Activated CD4-positive, alpha-beta T cell treated with anti-CD3 and anti-CD28 coated beads, Interleukin-2, amount 10 ng/mL, durations not matched to agents 24 days and 14 days (primary cell): ENCODE results near the gene COQ6. TPM values are rescaled to one million over a fixed set of nuclear protein-coding genes. Genes with fewer than 3 reads are reported as not detected.
"Not testable (repeated sequence)": the region's sequence is repeated elsewhere in the genome, so short reads cannot be mapped to it uniquely, and the experiment has no call there.

Experiments used
- DNase-seq: peaks from one replicate; pipeline ENCODE4 v3.0.0; 2022
- H3K27ac Mint-ChIP-seq: one replicate; pipeline ENCODE4 v1.8.0; 2022; ENCODE audit warnings: mild to moderate bottlenecking, mixed read lengths
- H3K27me3 Mint-ChIP-seq: one replicate; pipeline ENCODE4 v1.8.0; 2022; ENCODE audit warnings: mixed read lengths
- H3K36me3 Mint-ChIP-seq: one replicate; pipeline ENCODE4 v1.8.0; 2022; ENCODE audit warnings: low read depth, mild to moderate bottlenecking, mixed read lengths
- H3K4me1 Mint-ChIP-seq: one replicate; pipeline ENCODE4 v1.8.0; 2021; ENCODE audit warnings: mixed read lengths
- H3K4me3 Mint-ChIP-seq: one replicate; pipeline ENCODE4 v1.8.0; 2022; ENCODE audit warnings: mild to moderate bottlenecking, moderate library complexity, mixed read lengths
- H3K9me3 Mint-ChIP-seq: one replicate; pipeline ENCODE4 v1.8.0; 2021; ENCODE audit warnings: mixed read lengths
- intact Hi-C: fragments of 100-400 bp; cut with micrococcal nuclease; formaldehyde crosslinking; loops from one replicate; pipeline ENCODE4 v1.15.1; 2023
- total RNA-seq: library from RNA; stranded (reverse); gene quantifications from 2 replicates; pipeline ENCODE4 v1.2.3, GENCODE V29; 2022

Gene COQ6
- total RNA-seq, 1 donor from 2014 or later, result 16.6 TPM

DNA sequence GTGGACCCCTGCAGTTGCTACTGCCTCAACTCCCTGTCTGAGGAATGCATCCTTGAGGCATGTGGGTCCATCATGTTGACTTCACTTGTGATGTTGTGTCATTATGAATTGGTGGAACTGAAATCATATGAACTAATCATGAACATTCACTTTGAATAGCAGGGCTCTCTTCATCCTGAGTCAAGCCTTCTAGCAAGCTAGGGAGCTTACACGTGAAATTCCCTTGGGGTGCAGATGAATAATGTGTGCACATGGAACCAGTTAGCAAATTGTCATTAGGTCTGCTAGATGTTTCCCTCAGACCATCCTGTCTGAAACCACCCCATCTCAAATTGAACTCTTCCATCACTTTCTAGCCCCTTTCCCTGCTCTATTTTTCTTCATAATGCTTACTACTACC is 3.6 kb downstream of the COQ6 start:
- Mint-ChIP-seq H3K27me3 (no peaks in the 10 kb centered on the region), H3K9me3 (no peaks in the 10 kb centered on the region), H3K36me3 (peaks cover 16% of the 10 kb centered on the region), H3K4me3 (no peak overlapping the region), H3K27ac (no peak overlapping the region), H3K4me1 (peaks cover 9% of the 10 kb centered on the region)
- no peak for DNase-seq
- intact Hi-C loops, result loop anchor here (5.0 kb wide), 1 partner anchor 211 kb away; no protein-coding TSS in a partner anchor

DNA sequence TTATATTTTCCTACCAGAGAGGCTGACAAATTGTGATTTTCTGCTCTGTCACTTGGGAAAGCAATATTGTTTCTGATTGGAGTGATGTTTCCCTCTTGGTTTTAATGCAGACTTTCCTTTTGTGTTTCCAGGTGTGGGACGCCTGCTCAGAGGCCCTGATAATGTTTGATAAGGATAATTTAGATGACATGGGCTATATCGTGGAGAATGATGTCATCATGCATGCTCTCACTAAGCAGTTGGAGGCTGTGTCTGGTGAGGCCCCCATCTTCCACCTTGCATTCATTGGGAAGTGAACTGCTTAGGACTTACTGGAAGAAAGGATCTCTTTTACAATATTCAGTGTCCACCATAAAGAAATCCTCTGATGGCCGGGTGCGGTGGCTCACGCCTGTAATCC is 5.6 kb downstream of the COQ6 start:
- no peak for DNase-seq
- intact Hi-C loops, result no loop called here
- no peak overlapping the region for H3K4me3 Mint-ChIP-seq
- H3K27ac Mint-ChIP-seq, result no peak overlapping the region
- no peaks in the 10 kb centered on the region for H3K27me3 Mint-ChIP-seq
- H3K4me1 Mint-ChIP-seq, result peaks cover 7% of the 10 kb centered on the region
- peaks cover 27% of the 10 kb centered on the region for H3K36me3 Mint-ChIP-seq
- H3K9me3 Mint-ChIP-seq, result no peaks in the 10 kb centered on the region

DNA sequence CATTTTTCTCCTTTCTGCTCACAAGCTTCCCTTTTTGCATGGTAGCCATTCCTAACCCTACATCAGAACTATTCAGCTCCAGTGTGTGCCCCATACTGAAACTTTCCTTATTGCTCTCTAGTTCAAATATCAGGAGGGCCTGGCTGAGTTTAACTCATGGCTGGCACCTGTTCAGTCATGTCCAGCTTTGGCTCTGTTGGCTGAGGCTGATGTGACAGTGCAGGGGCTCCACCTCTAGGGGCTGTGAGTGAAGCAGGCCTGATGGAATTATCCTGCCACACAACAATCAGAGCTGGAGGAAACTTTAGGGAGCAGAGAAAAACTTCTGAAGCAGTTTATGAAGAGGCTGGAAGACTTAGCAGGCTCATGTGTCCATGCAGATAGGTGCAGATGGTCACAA is 8.5 kb downstream of the COQ6 start:
- Mint-ChIP-seq H3K27me3 (no peaks in the 10 kb centered on the region), H3K9me3 (no peaks in the 10 kb centered on the region), H3K4me3 (no peak overlapping the region), H3K36me3 (peaks cover 37% of the 10 kb centered on the region), H3K27ac (no peak overlapping the region), H3K4me1 (no peaks in the 10 kb centered on the region)
- no peak for DNase-seq
- intact Hi-C loops, result no loop called here

DNA sequence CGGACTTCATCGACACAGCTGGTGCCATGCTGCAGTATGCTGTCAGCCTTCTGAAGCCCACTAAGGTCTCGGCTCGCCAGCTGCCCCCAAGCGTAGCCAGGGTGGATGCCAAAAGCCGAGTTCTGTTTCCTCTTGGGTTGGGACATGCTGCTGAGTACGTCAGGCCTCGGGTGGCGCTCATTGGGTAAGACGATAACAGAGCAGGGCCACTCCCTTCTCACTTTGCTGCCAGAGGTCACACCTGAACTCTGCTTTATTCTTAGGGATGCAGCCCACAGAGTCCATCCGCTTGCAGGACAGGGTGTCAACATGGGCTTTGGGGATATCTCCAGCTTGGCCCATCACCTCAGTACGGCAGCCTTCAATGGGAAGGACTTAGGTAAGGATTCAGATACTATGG is 11.1 kb downstream of the COQ6 start:
- Mint-ChIP-seq H3K27ac (no peak overlapping the region), H3K9me3 (no peaks in the 10 kb centered on the region), H3K4me1 (no peaks in the 10 kb centered on the region), H3K36me3 (peaks cover 37% of the 10 kb centered on the region), H3K4me3 (no peak overlapping the region), H3K27me3 (no peaks in the 10 kb centered on the region)
- intact Hi-C loops, result no loop called here
- no peak for DNase-seq

DNA sequence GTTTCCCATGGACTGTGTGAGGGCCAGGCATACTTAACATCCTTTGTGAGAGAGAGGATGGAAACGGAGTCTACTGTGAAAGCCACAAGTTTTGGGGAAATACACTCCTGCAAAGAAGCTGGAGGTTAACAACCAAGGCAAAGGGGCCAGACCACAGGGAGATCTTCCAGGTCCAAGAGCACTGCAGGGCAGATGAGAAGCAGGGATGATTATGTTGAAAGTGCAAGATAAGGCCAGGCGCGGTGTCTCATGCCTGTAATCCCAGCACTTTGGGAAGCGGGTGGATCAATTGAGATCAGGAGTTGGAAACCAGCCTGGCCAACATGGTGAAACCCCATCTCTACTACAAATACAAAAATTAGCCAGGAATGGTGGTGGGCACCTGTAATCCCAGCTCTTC is 15.1 kb downstream of the COQ6 start:
- Mint-ChIP-seq H3K9me3 (no peaks in the 10 kb centered on the region), H3K27me3 (no peaks in the 10 kb centered on the region), H3K36me3 (peaks cover 38% of the 10 kb centered on the region), H3K27ac (no peak overlapping the region), H3K4me3 (no peak overlapping the region), H3K4me1 (no peaks in the 10 kb centered on the region)
- intact Hi-C loops, result no loop called here
- no peak for DNase-seq

DNA sequence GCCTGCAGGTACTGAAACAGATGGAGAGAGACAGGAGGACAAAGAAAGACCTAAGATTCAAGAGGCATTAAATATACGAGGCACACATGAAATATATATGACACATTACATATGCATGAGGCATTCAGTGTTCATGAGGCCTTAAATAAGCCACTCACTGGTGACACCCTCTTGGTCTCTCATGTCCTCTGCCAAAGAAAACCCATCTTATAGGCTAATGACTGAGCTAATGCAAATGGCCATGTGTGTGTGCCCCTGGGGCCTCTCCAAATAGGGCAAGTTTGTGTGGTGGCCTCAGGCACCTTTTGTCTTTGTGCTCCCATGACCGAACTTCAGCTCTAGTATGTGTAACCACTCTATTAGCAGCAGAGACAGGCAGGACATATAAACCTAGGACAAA is 18.8 kb downstream of the COQ6 start:
- no peaks in the 10 kb centered on the region for H3K4me1 Mint-ChIP-seq
- H3K9me3 Mint-ChIP-seq, result no peaks in the 10 kb centered on the region
- H3K27me3 Mint-ChIP-seq, result no peaks in the 10 kb centered on the region
- no peak overlapping the region for H3K27ac Mint-ChIP-seq
- intact Hi-C loops, result no loop called here
- no peak overlapping the region for H3K4me3 Mint-ChIP-seq
- no peak for DNase-seq
- peaks cover 19% of the 10 kb centered on the region for H3K36me3 Mint-ChIP-seq

DNA sequence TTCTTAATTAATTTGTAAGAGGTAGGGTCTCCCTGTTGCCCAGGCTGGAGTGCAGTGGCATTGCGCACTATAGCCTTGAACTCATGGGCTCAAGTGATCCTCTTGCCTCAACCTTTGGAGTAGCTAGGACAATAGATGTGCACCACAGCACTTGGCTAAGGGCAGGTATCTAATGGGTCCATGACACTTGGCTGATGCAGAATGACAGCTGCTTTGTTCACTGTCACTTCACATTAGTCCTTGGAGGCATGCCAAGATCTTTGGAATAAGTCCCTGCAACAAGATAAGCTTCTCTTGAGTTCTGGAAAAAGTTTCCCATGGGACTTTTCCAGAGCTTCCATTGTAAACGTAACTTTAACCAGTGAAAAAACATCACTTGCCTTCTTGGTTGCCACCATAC is 23.4 kb downstream of the COQ6 start:
- H3K27me3 Mint-ChIP-seq, result no peaks in the 10 kb centered on the region
- intact Hi-C loops, result no loop called here
- no peaks in the 10 kb centered on the region for H3K4me1 Mint-ChIP-seq

DNA sequence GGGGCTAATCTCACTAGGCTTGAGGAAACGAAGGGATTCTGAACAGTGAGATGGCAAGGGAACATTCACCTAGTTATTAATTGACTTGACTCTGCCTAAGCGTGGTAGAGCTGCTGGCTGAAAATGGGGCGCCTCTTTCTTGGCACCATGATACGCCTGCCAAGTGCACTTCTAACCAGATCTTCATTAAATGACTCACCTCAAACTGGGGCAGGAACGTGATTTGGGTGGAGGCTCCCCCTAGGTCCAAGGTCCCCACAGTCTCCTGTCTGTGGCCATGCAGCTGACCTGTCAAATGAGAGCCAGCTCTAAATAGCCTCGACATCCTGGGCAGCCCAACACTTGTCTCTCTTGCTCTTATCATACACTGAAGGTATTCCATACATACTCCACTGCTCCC is 26.0 kb downstream of the COQ6 start:
- peaks cover 8% of the 10 kb centered on the region for H3K36me3 Mint-ChIP-seq
- no peak for DNase-seq
- H3K9me3 Mint-ChIP-seq, result no peaks in the 10 kb centered on the region
- H3K27me3 Mint-ChIP-seq, result no peaks in the 10 kb centered on the region
- intact Hi-C loops, result no loop called here
- no peaks in the 10 kb centered on the region for H3K4me1 Mint-ChIP-seq
- no peak overlapping the region for H3K27ac Mint-ChIP-seq
- no peak overlapping the region for H3K4me3 Mint-ChIP-seq

More for the DNA sequence above, 23.4 kb downstream of the COQ6 start:
- H3K36me3 Mint-ChIP-seq, result peaks cover 15% of the 10 kb centered on the region
- H3K4me3 Mint-ChIP-seq, result no peak overlapping the region
- DNase-seq, result no peak
- H3K27ac Mint-ChIP-seq, result no peak overlapping the region
- no peaks in the 10 kb centered on the region for H3K9me3 Mint-ChIP-seq

DNA sequence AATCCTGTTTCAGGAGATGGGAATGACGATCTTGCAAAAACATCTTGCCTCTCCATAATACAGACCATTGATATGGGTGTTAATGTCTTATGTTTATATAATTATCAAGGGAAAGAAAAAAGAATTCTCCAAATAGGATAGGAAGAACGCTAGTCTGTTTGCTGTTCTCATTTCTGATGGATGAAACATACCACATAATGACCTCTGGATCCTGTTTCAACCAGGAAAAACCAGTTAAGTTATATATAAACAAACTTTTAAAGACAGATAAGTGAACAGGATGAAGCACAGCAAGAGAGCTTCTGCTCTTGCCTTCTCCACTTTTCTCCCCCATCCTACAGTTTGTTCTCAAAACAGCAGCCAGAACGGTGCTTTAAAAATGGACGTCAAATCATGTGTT is 27.8 kb downstream of the COQ6 start:
- Mint-ChIP-seq H3K27me3 (no peaks in the 10 kb centered on the region), H3K36me3 (peaks cover 6% of the 10 kb centered on the region), H3K27ac (no peak overlapping the region), H3K9me3 (no peaks in the 10 kb centered on the region), H3K4me3 (no peak overlapping the region), H3K4me1 (no peaks in the 10 kb centered on the region)
- intact Hi-C loops, result no loop called here
- no peak for DNase-seq

DNA sequence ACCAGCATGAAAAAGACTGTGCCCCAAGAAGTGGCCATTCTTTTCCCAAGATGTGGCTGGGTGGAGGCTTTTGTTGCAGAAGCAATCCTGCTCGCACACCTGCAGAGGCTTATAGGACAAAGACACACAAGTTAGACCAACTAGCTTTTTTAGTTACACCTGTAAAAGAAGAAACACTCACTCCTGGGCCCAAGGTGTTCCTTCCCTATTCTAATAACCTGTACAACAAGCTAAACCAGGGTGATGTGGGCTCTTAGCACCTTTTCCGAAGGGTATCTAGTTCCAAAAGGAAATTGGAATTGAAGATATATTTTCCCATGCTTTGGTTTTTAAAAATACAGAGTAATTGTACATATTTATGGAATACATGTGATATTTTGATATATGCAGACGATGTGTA is 38.0 kb downstream of the COQ6 start:
- intact Hi-C loops, result no loop called here

DNA sequence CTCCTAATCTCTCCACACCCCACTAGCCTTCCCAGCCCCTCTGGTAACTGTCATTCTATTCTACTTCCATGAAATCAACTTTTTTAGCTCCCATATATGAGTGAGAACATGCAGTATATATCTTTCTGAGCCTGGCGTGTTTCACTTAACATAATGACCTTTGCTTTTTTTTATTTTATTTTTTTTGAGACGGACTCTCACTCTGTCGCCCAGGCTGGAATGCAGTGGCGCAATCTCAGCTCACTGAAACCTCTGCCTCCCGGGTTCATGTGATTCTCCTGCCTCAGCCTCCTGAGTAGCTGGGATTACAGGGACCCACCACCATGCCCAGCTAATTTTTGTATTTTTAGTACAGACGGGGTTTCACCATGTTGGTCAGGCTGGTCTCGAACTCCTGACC is 38.6 kb downstream of the COQ6 start:
- DNase-seq, intact Hi-C loops, H3K9me3 Mint-ChIP-seq, H3K27ac Mint-ChIP-seq, H3K27me3 Mint-ChIP-seq, H3K4me3 Mint-ChIP-seq, H3K4me1 Mint-ChIP-seq: not testable (repeated sequence)
- H3K36me3 Mint-ChIP-seq, result peaks cover 15% of the 10 kb centered on the region

More for the DNA sequence above, 38.0 kb downstream of the COQ6 start:
- H3K27me3 Mint-ChIP-seq, result no peaks in the 10 kb centered on the region
- H3K4me3 Mint-ChIP-seq, result no peak overlapping the region
- DNase-seq, result no peak
- H3K36me3 Mint-ChIP-seq, result peaks cover 15% of the 10 kb centered on the region
- no peak overlapping the region for H3K27ac Mint-ChIP-seq
- no peaks in the 10 kb centered on the region for H3K4me1 Mint-ChIP-seq
- no peaks in the 10 kb centered on the region for H3K9me3 Mint-ChIP-seq

DNA sequence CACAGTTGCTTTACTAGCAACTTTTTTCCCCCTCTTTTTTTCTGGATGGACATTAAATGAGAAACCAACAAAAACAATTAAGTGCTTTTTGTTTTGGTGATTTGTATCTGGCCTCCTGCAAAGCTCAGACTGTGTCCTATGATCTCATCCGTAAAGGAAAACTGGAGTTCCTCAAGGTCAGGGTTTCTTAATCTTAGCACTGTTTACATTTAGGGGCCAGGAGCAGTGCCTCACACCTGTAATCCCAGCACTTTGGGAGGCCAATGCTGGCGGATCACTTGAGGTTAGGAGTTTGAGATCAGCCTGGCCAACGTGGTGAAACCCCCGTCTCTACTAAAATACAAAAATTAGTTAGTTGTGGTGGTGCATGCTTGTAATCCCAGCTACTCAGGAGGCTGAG is 41.0 kb downstream of the COQ6 start:
- DNase-seq, result no peak
- peaks cover 4% of the 10 kb centered on the region for H3K36me3 Mint-ChIP-seq
- H3K9me3 Mint-ChIP-seq, result no peaks in the 10 kb centered on the region
- H3K4me3 Mint-ChIP-seq, result no peak overlapping the region
- no peaks in the 10 kb centered on the region for H3K27me3 Mint-ChIP-seq
- no peaks in the 10 kb centered on the region for H3K4me1 Mint-ChIP-seq
- intact Hi-C loops, result no loop called here
- no peak overlapping the region for H3K27ac Mint-ChIP-seq

DNA sequence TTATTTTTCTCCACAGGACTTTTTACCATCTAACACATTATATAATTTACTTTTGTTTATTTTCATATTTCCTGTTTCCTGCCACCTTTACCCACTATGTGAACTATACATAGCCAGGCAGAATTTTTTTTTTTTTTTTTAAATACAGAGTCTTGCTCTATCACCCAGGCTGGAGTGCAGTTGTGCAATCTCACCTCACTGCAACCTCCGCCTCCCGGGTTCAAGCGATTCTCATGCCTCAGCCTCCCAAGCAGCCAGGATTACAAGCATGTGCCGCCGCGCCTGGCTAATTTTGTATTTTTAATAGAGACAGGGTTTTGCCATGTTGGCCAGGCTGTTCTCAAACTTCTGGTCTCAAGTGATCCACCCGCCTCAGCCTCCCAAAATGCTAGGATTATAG is 44.8 kb downstream of the COQ6 start:
- DNase-seq, H3K9me3 Mint-ChIP-seq, H3K4me3 Mint-ChIP-seq, H3K36me3 Mint-ChIP-seq, H3K27ac Mint-ChIP-seq, intact Hi-C loops, H3K4me1 Mint-ChIP-seq, H3K27me3 Mint-ChIP-seq: not testable (repeated sequence)

DNA sequence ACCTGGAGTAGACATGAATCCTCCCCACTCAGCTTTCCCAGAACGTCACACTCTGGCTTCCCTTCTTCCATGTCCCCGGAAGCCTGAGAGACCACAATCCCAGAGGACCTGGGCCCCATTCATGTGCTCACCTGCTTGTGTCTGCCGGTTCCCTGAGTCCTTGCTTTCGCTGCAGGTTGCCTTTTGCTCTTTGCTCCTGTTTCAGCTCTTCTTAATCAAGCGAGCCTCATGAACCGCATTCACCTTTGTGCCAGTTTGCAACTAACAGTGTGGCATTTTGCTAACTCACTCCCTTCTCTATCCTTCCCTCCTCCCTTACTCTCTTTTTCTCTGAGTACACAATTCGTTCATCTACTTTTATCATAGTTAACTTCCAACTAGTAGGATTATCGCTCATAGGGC is 45.9 kb downstream of the COQ6 start:
- intact Hi-C loops, result no loop called here
- H3K9me3 Mint-ChIP-seq, result no peaks in the 10 kb centered on the region
- no peaks in the 10 kb centered on the region for H3K4me1 Mint-ChIP-seq
- H3K36me3 Mint-ChIP-seq, result no peaks in the 10 kb centered on the region
- H3K4me3 Mint-ChIP-seq, result no peak overlapping the region
- DNase-seq, result no peak
- H3K27me3 Mint-ChIP-seq, result no peaks in the 10 kb centered on the region
- no peak overlapping the region for H3K27ac Mint-ChIP-seq

DNA sequence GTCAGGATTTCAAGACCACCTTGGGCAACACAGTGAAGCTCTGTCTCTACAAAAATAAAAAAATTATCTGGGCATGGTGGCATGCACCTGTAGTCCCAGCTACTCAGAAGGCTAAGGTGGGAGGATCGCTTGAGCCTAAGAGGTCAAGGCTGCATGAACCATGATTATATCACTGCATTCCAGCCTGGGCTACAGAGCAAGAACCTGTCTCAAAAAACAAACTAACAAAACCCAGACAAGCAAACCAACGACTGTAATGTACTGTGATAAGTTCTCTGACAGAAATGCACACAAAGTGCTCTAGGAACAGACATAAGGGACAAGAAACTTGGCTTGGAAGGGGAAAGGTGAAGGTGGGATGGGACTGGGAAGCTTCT is 46.6 kb downstream of the COQ6 start:
- Mint-ChIP-seq H3K27me3 (no peaks in the 10 kb centered on the region), H3K4me3 (no peak overlapping the region), H3K27ac (no peak overlapping the region), H3K4me1 (no peaks in the 10 kb centered on the region), H3K9me3 (no peaks in the 10 kb centered on the region), H3K36me3 (no peaks in the 10 kb centered on the region)
- intact Hi-C loops, result no loop called here
- DNase-seq, result no peak
